Lower lobe of right lung (tissue), 2 donors: ENCODE results near the gene TNFRSF21. TPM values are rescaled to one million over a fixed set of nuclear protein-coding genes. Genes with fewer than 3 reads are reported as not detected.
"Not testable (repeated sequence)": the region's sequence is repeated elsewhere in the genome, so short reads cannot be mapped to it uniquely, and the experiment has no call there.

ENCODE experiments used
- ATAC-seq, 2 donors: fragments of 200-7000 bp; cut with Tn5 transposase; one replicate each; pipeline ENCODE4 v1.9.1; 2020 to 2022; ENCODE audit warnings: mild to moderate bottlenecking in 2 of 2, moderate library complexity in 2 of 2
- DNase-seq: peaks from one replicate; pipeline ENCODE4 v3.0.0-alpha.2; 2020
- H3K27ac ChIP-seq: fragments of 200-600 bp; one replicate; pipeline ENCODE4 v1.8.0; 2022
- H3K27me3 ChIP-seq: fragments of 200-600 bp; one replicate; pipeline ENCODE4 v1.8.0; 2022; ENCODE audit warnings: low read depth
- H3K36me3 ChIP-seq: fragments of 200-600 bp; one replicate; pipeline ENCODE4 v1.8.0; 2022; ENCODE audit warnings: mild to moderate bottlenecking
- H3K4me1 ChIP-seq: fragments of 200-600 bp; one replicate; pipeline ENCODE4 v1.8.0; 2022
- H3K4me3 ChIP-seq: fragments of 200-600 bp; one replicate; pipeline ENCODE4 v1.8.0; 2022; ENCODE audit warnings: mild to moderate bottlenecking
- H3K9me3 ChIP-seq: fragments of 200-600 bp; one replicate; pipeline ENCODE4 v1.8.0; 2022
- CTCF ChIP-seq: fragments of 200-600 bp; IDR thresholded peaks from one replicate; pipeline ENCODE4 v1.8.0; 2022; ENCODE audit warnings: antibody characterized with exemption, mild to moderate bottlenecking
- intact Hi-C: fragments of 100-400 bp; cut with DNase I; formaldehyde crosslinking; loops from one replicate; pipeline ENCODE4 v1.11.0; 2022
- total RNA-seq: library from RNA; stranded (reverse); fragmentation: NEBNext Ultra II Directional; extraction: Animal tissue kit (Norgen Biotek cat#: 25700); gene quantifications from one replicate; pipeline ENCODE4 v1.2.1, GENCODE V29; 2021
- donor health status: DM: no; HTN: yes; CAD: no; lungs with severe emphysema.

The TNFRSF21 gene
- total RNA-seq, 1 donor from 2014 or later: 21.7 TPM

GRCh38 chr6:47319867-47320266, 10.2 kb upstream of the TNFRSF21 start:
- Histone ChIP-seq H3K27me3 (no peaks in the 10 kb centered on the region), H3K36me3 (no peaks in the 10 kb centered on the region), H3K27ac (no peak overlapping the region), H3K4me3 (no peak overlapping the region), H3K9me3 (no peaks in the 10 kb centered on the region), H3K4me1 (no peaks in the 10 kb centered on the region)
- intact Hi-C loops: no loop called here
- TF ChIP-seq CTCF: no peak
- ATAC-seq (no peak), DNase-seq (no peak)

GRCh38 chr6:47319382-47319781, 9.7 kb upstream of the TNFRSF21 start:
- no peaks in the 10 kb centered on the region for H3K4me1 ChIP-seq
- no peak for ATAC-seq
- no peaks in the 10 kb centered on the region for H3K36me3 ChIP-seq
- no peak for DNase-seq
- TF ChIP-seq CTCF: no peak
- no peaks in the 10 kb centered on the region for H3K9me3 ChIP-seq
- H3K27me3 ChIP-seq: no peaks in the 10 kb centered on the region
- intact Hi-C loops: no loop called here
- H3K4me3 ChIP-seq: no peak overlapping the region
- no peak overlapping the region for H3K27ac ChIP-seq

- no peak for TF ChIP-seq CTCF
- Histone ChIP-seq H3K36me3 (no peaks in the 10 kb centered on the region), H3K4me3 (no peak overlapping the region), H3K9me3 (no peaks in the 10 kb centered on the region), H3K4me1 (no peaks in the 10 kb centered on the region), H3K27me3 (no peaks in the 10 kb centered on the region), H3K27ac (no peak overlapping the region)
- no peak for ATAC-seq
- no peak for DNase-seq
- intact Hi-C loops: no loop called here
Observed at GRCh38 chr6:47318236-47318989, 8.7 kb upstream of the TNFRSF21 start.

GRCh38 chr6:47315181-47315580, 5.5 kb upstream of the TNFRSF21 start:
- H3K4me1 ChIP-seq, H3K27me3 ChIP-seq, intact Hi-C loops, H3K9me3 ChIP-seq, H3K36me3 ChIP-seq, ATAC-seq, DNase-seq, H3K4me3 ChIP-seq, H3K27ac ChIP-seq: not testable (repeated sequence)

- H3K4me3 ChIP-seq: peak overlapping the region; percentile 66
- TF ChIP-seq CTCF: no peak
- no peaks in the 10 kb centered on the region for H3K36me3 ChIP-seq
- DNase-seq (no peak), ATAC-seq (no peak)
- intact Hi-C loops: no loop called here
- H3K27me3 ChIP-seq: peaks cover 16% of the 10 kb centered on the region
- no peaks in the 10 kb centered on the region for H3K9me3 ChIP-seq
- peaks cover 17% of the 10 kb centered on the region for H3K4me1 ChIP-seq
- H3K27ac ChIP-seq: no peak overlapping the region
Observed at GRCh38 chr6:47310131-47310480, 401 bp upstream of the TNFRSF21 start.

- peaks cover 16% of the 10 kb centered on the region for H3K27me3 ChIP-seq
- ATAC-seq: peak; percentile 40 to 61
- no peaks in the 10 kb centered on the region for H3K36me3 ChIP-seq
- no peak for TF ChIP-seq CTCF
- peaks cover 17% of the 10 kb centered on the region for H3K4me1 ChIP-seq
- no peaks in the 10 kb centered on the region for H3K9me3 ChIP-seq
- peak overlapping the region; percentile 66 for H3K4me3 ChIP-seq
- H3K27ac ChIP-seq: peak overlapping the region; percentile 72
- DNase-seq: peak; percentile 50
- intact Hi-C loops: no loop called here
Observed at GRCh38 chr6:47308552-47309290, 984 bp downstream of the TNFRSF21 start.
